ENCODE results near the gene CLCA4.

Gene CLCA4

GRCh38 chr1:86616871-86617270 lies 70.0 kb downstream of the CLCA4 start:
- no peak for DNase-seq

GRCh38 chr1:86618358-86618757 lies 71.5 kb downstream of the CLCA4 start:
- DNase-seq, result no peak

- no peak for DNase-seq
These were observed 72.4 kb downstream of the CLCA4 start for GRCh38 chr1:86619313-86619712.

GRCh38 chr1:86621286-86621685 lies 74.4 kb downstream of the CLCA4 start:
- DNase-seq, result no peak
